CD4-positive, alpha-beta T cell (primary cell): Measurements from ENCODE around the gene HRH3. TPM values are rescaled to one million over a fixed set of nuclear protein-coding genes. Genes with fewer than 3 reads are reported as not detected.

Source experiments
- ATAC-seq: fragments of 200-7000 bp; cut with Tn5 transposase; one replicate; pipeline ENCODE4 v1.10.0; 2022; ENCODE audit warnings: mild to moderate bottlenecking; ENCODE audit not compliant: poor library complexity
- CTCF ChIA-PET: fragments of 350-600 bp; sonication (Branson Sonifier 250); formaldehyde crosslinking; loops from one replicate; lab custom pipeline; 2021; ENCODE audit warnings: antibody characterized with exemption, inconsistent platforms; lab: Charles Lee
- POLR2A ChIA-PET: fragments of 350-600 bp; sonication (Branson Sonifier 250); formaldehyde crosslinking; loops from one replicate; lab custom pipeline; 2021; ENCODE audit warnings: antibody characterized with exemption, inconsistent platforms; lab: Charles Lee
- DNase-seq, 14 experiments: peaks; one replicate each; pipeline ENCODE4 v3.0.0-alpha.2; 2013 to 2020; ENCODE audit warnings: mixed read lengths in 2 of 14
- H3K27ac ChIP-seq, 2 donors: one replicate each; pipeline versions ENCODE4 v1.5.1 to v1.7.0; 2013; ENCODE audit warnings: low read length in 2 of 2, low read depth in 1 of 2, mild to moderate bottlenecking in 1 of 2
- H3K27me3 ChIP-seq, 2 experiments: 1 replicate in 1 of 2; 2 replicates in 1 of 2; pipeline versions ENCODE4 v1.6.1 to v1.7.0; 2013; ENCODE audit warnings: low read length in 2 of 2, control low read depth in 1 of 2, mild to moderate bottlenecking in 1 of 2, moderate library complexity in 1 of 2; ENCODE audit not compliant: insufficient read depth in 2 of 2, control insufficient read depth in 1 of 2
- H3K36me3 ChIP-seq: one replicate; pipeline ENCODE4 v1.6.1; 2013; ENCODE audit warnings: low read length, control low read depth; ENCODE audit not compliant: insufficient read depth
- H3K4me1 ChIP-seq: one replicate; pipeline ENCODE4 v1.6.1; 2013; ENCODE audit warnings: low read length, control low read depth; ENCODE audit not compliant: insufficient read depth
- H3K4me3 ChIP-seq: one replicate; pipeline ENCODE4 v1.5.1; 2013; ENCODE audit warnings: mild to moderate bottlenecking, low read length, moderate library complexity
- H3K9me3 ChIP-seq, 2 experiments: 1 replicate in 1 of 2; 2 replicates in 1 of 2; pipeline versions ENCODE4 v1.6.1 to v1.7.0; 2013; ENCODE audit warnings: low read length in 2 of 2, mild to moderate bottlenecking in 2 of 2, control low read depth in 1 of 2, moderate library complexity in 1 of 2; ENCODE audit not compliant: control insufficient read depth in 1 of 2, insufficient read depth in 1 of 2
- H3K27ac Mint-ChIP-seq: one replicate; pipeline ENCODE4 v1.8.0; 2020; ENCODE audit warnings: mixed read lengths
- H3K27me3 Mint-ChIP-seq: one replicate; pipeline ENCODE4 v1.8.0; 2021; ENCODE audit warnings: mixed read lengths
- H3K36me3 Mint-ChIP-seq: one replicate; pipeline ENCODE4 v1.8.0; 2021; ENCODE audit warnings: low read depth, mixed read lengths
- H3K4me1 Mint-ChIP-seq: one replicate; pipeline ENCODE4 v1.8.0; 2021; ENCODE audit warnings: low read depth, mixed read lengths
- H3K4me3 Mint-ChIP-seq: one replicate; pipeline ENCODE4 v1.8.0; 2020; ENCODE audit warnings: mild to moderate bottlenecking, mixed read lengths
- H3K9me3 Mint-ChIP-seq: one replicate; pipeline ENCODE4 v1.8.0; 2020; ENCODE audit warnings: mixed read lengths
- intact Hi-C, 2 experiments: fragments of 100-400 bp; cut with DNase I in 1 of 2; cut with micrococcal nuclease in 1 of 2; formaldehyde crosslinking; loops; one replicate each; pipeline versions ENCODE4 v1.15.1 to v1.9.0; 2023 to 2025; cut with DNase I, micrococcal nuclease
- total RNA-seq, 174 experiments: library from RNA in 2 of 174; stranded (reverse) in 2 of 174; gene quantifications; one replicate each; pipeline ENCODE4 v1.2.3 and lab custom pipeline; 2021 to 2026
- TF ChIP-seq, protein P1 (sequence below): fragments of 200-600 bp; IDR thresholded peaks from one replicate; pipeline ENCODE4 v1.8.0; 2022; ENCODE audit warnings: antibody characterized with exemption, mild to moderate bottlenecking

The HRH3 gene
- total RNA-seq, 2 experiments from 2014 or later, result not detected

- Histone ChIP-seq H3K9me3 (peaks cover 0 to 32% of the 10 kb centered on the region in 2 experiments), H3K4me3 (no peak overlapping the region), H3K27me3 (peaks cover 13 to 32% of the 10 kb centered on the region in 2 experiments), H3K27ac (no peak overlapping the region), H3K36me3 (no peaks in the 10 kb centered on the region), H3K4me1 (no peaks in the 10 kb centered on the region)
- Mint-ChIP-seq H3K27me3 (peaks cover 25% of the 10 kb centered on the region), H3K36me3 (no peaks in the 10 kb centered on the region), H3K27ac (no peak overlapping the region), H3K4me1 (no peaks in the 10 kb centered on the region), H3K4me3 (no peak overlapping the region), H3K9me3 (no peaks in the 10 kb centered on the region)
- TF ChIP-seq, protein P1, sequence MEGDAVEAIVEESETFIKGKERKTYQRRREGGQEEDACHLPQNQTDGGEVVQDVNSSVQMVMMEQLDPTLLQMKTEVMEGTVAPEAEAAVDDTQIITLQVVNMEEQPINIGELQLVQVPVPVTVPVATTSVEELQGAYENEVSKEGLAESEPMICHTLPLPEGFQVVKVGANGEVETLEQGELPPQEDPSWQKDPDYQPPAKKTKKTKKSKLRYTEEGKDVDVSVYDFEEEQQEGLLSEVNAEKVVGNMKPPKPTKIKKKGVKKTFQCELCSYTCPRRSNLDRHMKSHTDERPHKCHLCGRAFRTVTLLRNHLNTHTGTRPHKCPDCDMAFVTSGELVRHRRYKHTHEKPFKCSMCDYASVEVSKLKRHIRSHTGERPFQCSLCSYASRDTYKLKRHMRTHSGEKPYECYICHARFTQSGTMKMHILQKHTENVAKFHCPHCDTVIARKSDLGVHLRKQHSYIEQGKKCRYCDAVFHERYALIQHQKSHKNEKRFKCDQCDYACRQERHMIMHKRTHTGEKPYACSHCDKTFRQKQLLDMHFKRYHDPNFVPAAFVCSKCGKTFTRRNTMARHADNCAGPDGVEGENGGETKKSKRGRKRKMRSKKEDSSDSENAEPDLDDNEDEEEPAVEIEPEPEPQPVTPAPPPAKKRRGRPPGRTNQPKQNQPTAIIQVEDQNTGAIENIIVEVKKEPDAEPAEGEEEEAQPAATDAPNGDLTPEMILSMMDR, result no peak
- ATAC-seq (no peak), DNase-seq (no peak)
- intact Hi-C loops, result no loop called here
- CTCF ChIA-PET, result no interaction called here
- POLR2A ChIA-PET, result no interaction called here
These were observed 7.8 kb downstream of the HRH3 start for GRCh38 chr20:62212299-62212698.

DNA sequence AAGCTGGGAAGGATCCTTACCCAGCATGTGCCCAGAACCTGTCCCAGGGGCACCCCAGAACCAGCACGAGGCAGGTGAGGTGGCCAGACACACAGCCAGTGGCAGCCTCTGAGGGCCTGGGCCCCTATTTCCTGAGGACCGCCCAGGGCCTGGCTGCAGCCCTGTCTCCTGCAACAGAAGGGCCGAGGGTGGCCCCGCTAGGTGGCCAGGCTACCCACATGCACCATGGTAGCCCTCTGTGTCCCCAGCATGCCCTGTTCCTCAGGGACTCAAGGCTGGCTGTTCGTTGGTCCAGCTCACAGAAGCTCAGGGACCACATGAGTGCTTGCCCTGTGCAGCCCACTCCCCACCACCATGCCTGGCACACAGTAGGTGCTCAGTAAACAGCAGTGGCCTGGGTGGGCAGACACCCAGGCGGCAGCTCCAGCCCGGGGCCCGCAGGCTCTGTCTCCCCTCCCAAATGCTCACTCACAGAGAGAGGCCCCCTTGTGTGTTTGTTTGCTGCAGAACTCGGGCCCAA, 8.2 kb downstream of the HRH3 start:
- Mint-ChIP-seq H3K27ac (no peak overlapping the region), H3K4me3 (no peak overlapping the region), H3K27me3 (peaks cover 20% of the 10 kb centered on the region), H3K4me1 (no peaks in the 10 kb centered on the region), H3K9me3 (no peaks in the 10 kb centered on the region), H3K36me3 (no peaks in the 10 kb centered on the region)
- H3K4me3 ChIP-seq, result no peak overlapping the region
- POLR2A ChIA-PET, result no interaction called here
- H3K36me3 ChIP-seq, result no peaks in the 10 kb centered on the region
- CTCF ChIA-PET, result no interaction called here
- ATAC-seq (no peak), DNase-seq (no peak)
- H3K27ac ChIP-seq, result no peak overlapping the region
- no peaks in the 10 kb centered on the region for H3K4me1 ChIP-seq
- H3K9me3 ChIP-seq, result peaks cover 0 to 32% of the 10 kb centered on the region in 2 experiments
- intact Hi-C loops, result no loop called here
- TF ChIP-seq, protein P1, result no peak
- peaks cover 13 to 30% of the 10 kb centered on the region in 2 experiments for H3K27me3 ChIP-seq

GRCh38 chr20:62211216-62211615, 8.9 kb downstream of the HRH3 start:
- Histone ChIP-seq H3K27me3 (peaks cover 13 to 27% of the 10 kb centered on the region in 2 experiments), H3K4me3 (no peak overlapping the region), H3K9me3 (peaks cover 0 to 32% of the 10 kb centered on the region in 2 experiments), H3K4me1 (no peaks in the 10 kb centered on the region), H3K27ac (no peak overlapping the region), H3K36me3 (no peaks in the 10 kb centered on the region)
- Mint-ChIP-seq H3K36me3 (no peaks in the 10 kb centered on the region), H3K27ac (no peak overlapping the region), H3K4me3 (no peak overlapping the region), H3K27me3 (peaks cover 17% of the 10 kb centered on the region), H3K9me3 (no peaks in the 10 kb centered on the region), H3K4me1 (no peaks in the 10 kb centered on the region)
- ChIA-PET POLR2A (no interaction called here), CTCF (no interaction called here)
- intact Hi-C loops, result no loop called here
- TF ChIP-seq, protein P1, result no peak
- ATAC-seq (no peak), DNase-seq (no peak)
